SH-SY5Y (cell line): ENCODE data around the gene KIAA1958.

ENCODE experiments used
- GATA2 ChIP-seq: IDR thresholded peaks from 2 replicates; pipeline ENCODE4 v1.6.1; 2011; ENCODE audit warnings: mild to moderate bottlenecking, low read depth, low read length
- GATA3 ChIP-seq: IDR thresholded peaks from 2 replicates; pipeline ENCODE4 v1.6.1; 2011; ENCODE audit warnings: low read depth, mild to moderate bottlenecking, low read length, moderate library complexity

GRCh38 chr9:112582371-112583262 lies 96.0 kb downstream of the KIAA1958 start:
- TF ChIP-seq GATA2 (no peak), GATA3 (no peak)
